H9 (cell line): ENCODE measurements around the gene TRPT1. TPM values are rescaled to one million over a fixed set of nuclear protein-coding genes. Genes with fewer than 3 reads are reported as not detected.

Source experiments
- DNase-seq: peaks from one replicate; pipeline ENCODE4 v3.0.0-alpha.2; 2017
- H2AFZ ChIP-seq: one replicate; pipeline ENCODE4 v1.6.1; 2013; ENCODE audit warnings: mild to moderate bottlenecking, low read length, control low read depth, moderate library complexity
- H2AK5ac ChIP-seq: 2 replicates; pipeline ENCODE4 v1.6.1; 2013; ENCODE audit warnings: low read length, control low read depth, mixed read lengths; ENCODE audit not compliant: insufficient read length
- H2BK120ac ChIP-seq: one replicate; pipeline ENCODE4 v1.6.1; 2013; ENCODE audit warnings: low read depth, mild to moderate bottlenecking, low read length, control low read depth, inconsistent platforms; ENCODE audit not compliant: poor library complexity, severe bottlenecking
- H2BK12ac ChIP-seq: 2 replicates; pipeline ENCODE4 v1.6.1; 2013; ENCODE audit warnings: low read length, control low read depth, mixed read lengths, low read depth; ENCODE audit not compliant: insufficient read length
- H2BK15ac ChIP-seq: 2 replicates; pipeline ENCODE4 v1.6.1; 2013; ENCODE audit warnings: low read depth, low read length, control low read depth
- H2BK20ac ChIP-seq: one replicate; pipeline ENCODE4 v1.6.1; 2013; ENCODE audit warnings: low read depth, mild to moderate bottlenecking, low read length, control low read depth, inconsistent platforms; ENCODE audit not compliant: poor library complexity, severe bottlenecking
- H2BK5ac ChIP-seq: 2 replicates; pipeline ENCODE4 v1.6.1; 2013; ENCODE audit warnings: low read length, control low read depth, mixed read lengths; ENCODE audit not compliant: insufficient read length
- H3K14ac ChIP-seq: 2 replicates; pipeline ENCODE4 v1.6.1; 2013; ENCODE audit warnings: low read length, control low read depth; ENCODE audit not compliant: insufficient read depth
- H3K18ac ChIP-seq: 2 replicates; pipeline ENCODE4 v1.6.1; 2013; ENCODE audit warnings: low read depth, mild to moderate bottlenecking, mixed read lengths, low read length, control low read depth; ENCODE audit not compliant: insufficient read length
- H3K23ac ChIP-seq: 2 replicates; pipeline ENCODE4 v1.6.1; 2013; ENCODE audit warnings: low read length, control low read depth, mixed read lengths, low read depth; ENCODE audit not compliant: insufficient read length
- H3K23me2 ChIP-seq: 2 replicates; pipeline ENCODE4 v1.6.1; 2013; ENCODE audit warnings: low read depth, mild to moderate bottlenecking, mixed read lengths, low read length, control low read depth; ENCODE audit not compliant: insufficient read length, poor library complexity, severe bottlenecking
- H3K27ac ChIP-seq: 2 replicates; pipeline ENCODE4 v1.5.1; 2013; ENCODE audit warnings: low read length, control low read depth, mixed read lengths, low read depth; ENCODE audit not compliant: insufficient read length
- H3K27me3 ChIP-seq: 2 replicates; pipeline ENCODE4 v1.6.1; 2013; ENCODE audit warnings: low read length, control low read depth, inconsistent platforms; ENCODE audit not compliant: insufficient read depth
- H3K4ac ChIP-seq: 2 replicates; pipeline ENCODE4 v1.6.1; 2013; ENCODE audit warnings: low read depth, mild to moderate bottlenecking, control low read depth, inconsistent platforms, low read length, moderate library complexity
- H3K4me1 ChIP-seq: 2 replicates; pipeline ENCODE4 v1.6.1; 2013; ENCODE audit warnings: low read length, control low read depth, inconsistent platforms; ENCODE audit not compliant: insufficient read depth
- H3K4me2 ChIP-seq: 2 replicates; pipeline ENCODE4 v1.6.1; 2013; ENCODE audit warnings: low read length, control low read depth, mixed read lengths; ENCODE audit not compliant: insufficient read length, insufficient read depth
- H3K56ac ChIP-seq: 2 replicates; pipeline ENCODE4 v1.6.1; 2013; ENCODE audit warnings: low read depth, mild to moderate bottlenecking, mixed read lengths, low read length, control low read depth; ENCODE audit not compliant: insufficient read length
- H3K79me1 ChIP-seq: 2 replicates; pipeline ENCODE4 v1.6.1; 2013; ENCODE audit warnings: low read depth, mild to moderate bottlenecking, moderate library complexity, low read length, control low read depth, inconsistent platforms; ENCODE audit not compliant: insufficient read depth, poor library complexity, severe bottlenecking
- H3K79me2 ChIP-seq: 2 replicates; pipeline ENCODE4 v1.6.1; 2013; ENCODE audit warnings: low read length, control low read depth, inconsistent platforms; ENCODE audit not compliant: insufficient read depth
- H3K9ac ChIP-seq: 2 replicates; pipeline ENCODE4 v1.6.1; 2013; ENCODE audit warnings: low read length, control low read depth, mixed read lengths; ENCODE audit not compliant: insufficient read length; ENCODE audit errors: extremely low read depth
- H3K9me3 ChIP-seq: one replicate; pipeline ENCODE4 v1.6.1; 2013; ENCODE audit warnings: low read depth, low read length, inconsistent platforms; ENCODE audit not compliant: control insufficient read depth
- H3T11ph ChIP-seq: one replicate; pipeline ENCODE4 v1.6.1; 2013; ENCODE audit warnings: mild to moderate bottlenecking, low read length, control low read depth, inconsistent platforms
- H4K20me1 ChIP-seq: one replicate; pipeline ENCODE4 v1.6.1; 2013; ENCODE audit not compliant: control insufficient read depth, insufficient read length, insufficient read depth
- H4K5ac ChIP-seq: 2 replicates; pipeline ENCODE4 v1.6.1; 2013; ENCODE audit warnings: low read depth, mild to moderate bottlenecking, mixed read lengths, low read length, control low read depth; ENCODE audit not compliant: insufficient read length
- H4K8ac ChIP-seq: replicated peaks from 2 replicates; pipeline ENCODE4 v1.6.1; 2013; ENCODE audit warnings: low read length, control low read depth, mixed read lengths, low read depth; ENCODE audit not compliant: insufficient read length
- H4K91ac ChIP-seq: 2 replicates; pipeline ENCODE4 v1.6.1; 2013; ENCODE audit warnings: low read depth, mild to moderate bottlenecking, moderate library complexity, mixed read lengths, low read length, control low read depth; ENCODE audit not compliant: insufficient read length
- H3K27ac Mint-ChIP-seq, 3 experiments: 2 replicates in 2 of 3; 3 replicates in 1 of 3; pipeline ENCODE4 v1.8.0; 2020 to 2021; ENCODE audit warnings: mixed read lengths in 3 of 3, mild to moderate bottlenecking in 1 of 3, moderate library complexity in 1 of 3
- H3K27me3 Mint-ChIP-seq: 2 replicates; pipeline ENCODE4 v1.8.0; 2021; ENCODE audit warnings: low read depth, mild to moderate bottlenecking, moderate library complexity, mixed read lengths
- H3K36me3 Mint-ChIP-seq, 3 experiments: 2 replicates in 2 of 3; 3 replicates in 1 of 3; pipeline ENCODE4 v1.8.0; 2020 to 2021; ENCODE audit warnings: low read depth in 3 of 3, mixed read lengths in 3 of 3; ENCODE audit not compliant: insufficient read depth in 1 of 3
- H3K4me1 Mint-ChIP-seq, 2 experiments: 2 replicates each; pipeline ENCODE4 v1.8.0; 2020; ENCODE audit warnings: mixed read lengths in 2 of 2
- H3K4me3 Mint-ChIP-seq, 2 experiments: 2 replicates in 1 of 2; 3 replicates in 1 of 2; pipeline ENCODE4 v1.8.0; 2020 to 2021; ENCODE audit warnings: mild to moderate bottlenecking in 2 of 2, mixed read lengths in 2 of 2, moderate library complexity in 1 of 2
- H3K9me3 Mint-ChIP-seq, 2 experiments: 2 replicates in 1 of 2; 3 replicates in 1 of 2; pipeline ENCODE4 v1.8.0; 2020; ENCODE audit warnings: mild to moderate bottlenecking in 2 of 2, mixed read lengths in 2 of 2, moderate library complexity in 1 of 2
- WGBS: extraction: QIAGEN DNeasy Blood & Tissue Kit; methylation state at CpG from one replicate; pipeline ENCODE4 v1.1.7; 2013; ENCODE audit warnings: missing lambda C conversion rate, low lambda C conversion rate, mixed read lengths; ENCODE audit not compliant: insufficient read length; ENCODE audit errors: extremely low coverage; 5-methylcytosine and 5-hydroxymethylcytosine counted together
- total RNA-seq: library from RNA; stranded (reverse); gene quantifications from 2 replicates; pipeline ENCODE4 v1.2.1, GENCODE V29; 2021
- TF ChIP-seq, protein P1 (sequence below): fragments of 200-600 bp; sonication (generic); conservative IDR thresholded peaks from 3 replicates; pipeline ENCODE4 v1.8.0; 2021; ENCODE audit warnings: antibody characterized with exemption, mild to moderate bottlenecking

TRPT1 gene
- total RNA-seq, 1 experiment from 2014 or later: 33.6 TPM

DNA sequence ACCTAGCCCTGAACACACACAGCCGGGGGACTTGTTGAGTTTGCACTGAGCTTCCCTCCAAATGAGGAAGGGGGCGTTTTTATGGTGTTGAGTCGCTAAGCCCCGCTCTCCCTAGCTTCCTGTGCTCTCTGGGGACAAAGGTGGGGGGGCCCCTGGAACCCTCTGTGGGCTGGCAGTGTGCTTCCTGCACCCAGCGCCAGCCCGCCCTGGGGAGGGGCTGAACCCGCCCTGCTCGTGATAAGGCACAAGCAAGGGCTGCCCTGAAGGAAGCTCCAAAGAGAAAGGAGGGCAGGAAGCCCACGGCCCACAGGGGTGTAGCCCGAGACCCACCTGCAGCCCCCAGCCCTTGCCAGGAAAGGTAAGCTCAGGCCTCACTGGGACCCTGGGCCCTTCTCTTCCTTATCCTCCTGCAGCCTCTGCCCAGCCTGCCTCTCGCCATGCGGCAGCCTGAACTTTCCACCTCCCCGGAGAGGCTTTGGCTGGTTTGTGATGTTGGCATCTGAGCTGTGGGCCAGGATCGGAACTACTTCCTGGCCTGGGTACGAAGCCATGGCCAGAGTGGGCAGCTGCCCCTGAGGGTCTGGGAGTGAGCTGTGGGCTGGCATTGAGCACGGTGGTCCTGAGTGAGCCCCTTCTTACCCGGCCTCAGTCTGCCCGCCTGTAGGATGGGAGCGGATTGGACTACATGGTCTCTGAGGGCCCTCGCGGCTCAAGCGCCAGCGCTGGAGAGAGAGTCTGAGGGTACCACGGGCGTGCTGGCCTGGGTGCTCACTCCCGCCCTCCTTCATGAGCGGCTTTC lies 19.3 kb downstream of the TRPT1 start, which contains the start of gene FERMT3:
Gene FERMT3, plus strand, starts transcription at position 265 of the 799 bp plus-strand sequence. CDS start 644 bp downstream, outside the sequence.
- Histone ChIP-seq H2BK15ac (no peak within 1 kb of the TSS), H3K14ac (no peak within 1 kb of the TSS), H2AFZ (no peak within 1 kb of the TSS), H3K4me2 (no peak within 1 kb of the TSS), H3K18ac (no peak within 1 kb of the TSS), H3K27ac (no peak within 1 kb of the TSS), H2AK5ac (no peak within 1 kb of the TSS), H3K9me3 (no peaks in the 10 kb centered on the region), H3K23ac (no peak within 1 kb of the TSS), H2BK5ac (no peak within 1 kb of the TSS), H3K23me2 (no peaks in the 10 kb centered on the region), H3K4me1 (no peaks in the 10 kb centered on the region), H4K20me1 (no peaks in the 10 kb centered on the region), H3K79me2 (no peaks in the 10 kb centered on the region), H3K4ac (no peak within 1 kb of the TSS), H3K27me3 (no peaks in the 10 kb centered on the region), H2BK12ac (no peak within 1 kb of the TSS), H4K8ac (no peak within 1 kb of the TSS), H3K79me1 (no peaks in the 10 kb centered on the region), H3K56ac (no peak within 1 kb of the TSS), H3T11ph (no peak within 1 kb of the TSS), H4K5ac (no peak within 1 kb of the TSS), H4K91ac (no peak within 1 kb of the TSS), H2BK20ac (no peak within 1 kb of the TSS), H2BK120ac (no peak within 1 kb of the TSS), H3K9ac (no peak within 1 kb of the TSS)
- Mint-ChIP-seq H3K27ac (peak within 1 kb of the TSS in 2 of 3 experiments; percentile 74 to 80; a peak in 4 of 7 replicates), H3K27me3 (no peaks in the 10 kb centered on the region), H3K4me1 (peaks cover 13 to 14% of the 10 kb centered on the region in 2 experiments), H3K36me3 (peaks cover 26 to 62% (median 54%) of the 10 kb centered on the region in 3 experiments; a peak in 6 of 7 replicates), H3K4me3 (no peak within 1 kb of the TSS; a peak in 1 of 5 replicates), H3K9me3 (no peaks in the 10 kb centered on the region; a peak in 1 of 5 replicates)
- DNase-seq: no peak
- WGBS: no CpG with 5 or more reads among the region's 27 CpGs
- TF ChIP-seq, protein P1, sequence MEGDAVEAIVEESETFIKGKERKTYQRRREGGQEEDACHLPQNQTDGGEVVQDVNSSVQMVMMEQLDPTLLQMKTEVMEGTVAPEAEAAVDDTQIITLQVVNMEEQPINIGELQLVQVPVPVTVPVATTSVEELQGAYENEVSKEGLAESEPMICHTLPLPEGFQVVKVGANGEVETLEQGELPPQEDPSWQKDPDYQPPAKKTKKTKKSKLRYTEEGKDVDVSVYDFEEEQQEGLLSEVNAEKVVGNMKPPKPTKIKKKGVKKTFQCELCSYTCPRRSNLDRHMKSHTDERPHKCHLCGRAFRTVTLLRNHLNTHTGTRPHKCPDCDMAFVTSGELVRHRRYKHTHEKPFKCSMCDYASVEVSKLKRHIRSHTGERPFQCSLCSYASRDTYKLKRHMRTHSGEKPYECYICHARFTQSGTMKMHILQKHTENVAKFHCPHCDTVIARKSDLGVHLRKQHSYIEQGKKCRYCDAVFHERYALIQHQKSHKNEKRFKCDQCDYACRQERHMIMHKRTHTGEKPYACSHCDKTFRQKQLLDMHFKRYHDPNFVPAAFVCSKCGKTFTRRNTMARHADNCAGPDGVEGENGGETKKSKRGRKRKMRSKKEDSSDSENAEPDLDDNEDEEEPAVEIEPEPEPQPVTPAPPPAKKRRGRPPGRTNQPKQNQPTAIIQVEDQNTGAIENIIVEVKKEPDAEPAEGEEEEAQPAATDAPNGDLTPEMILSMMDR: no peak
